LNCaP clone FGC (cell line): Measurements from ENCODE around the gene GPR173.

Source experiments
- DNase-seq: peaks from one replicate; pipeline ENCODE4 v3.0.0-alpha.2; 2011; ENCODE audit warnings: low read depth
- H3K4me3 ChIP-seq: 2 replicates; pipeline ENCODE4 v1.5.1; 2011; ENCODE audit warnings: mild to moderate bottlenecking, low read depth, low read length, control low read depth
- TF ChIP-seq, protein P1 (sequence below): IDR thresholded peaks from 2 replicates; pipeline ENCODE4 v1.5.1; 2012; ENCODE audit warnings: mild to moderate bottlenecking; ENCODE audit not compliant: control insufficient read depth, insufficient read depth; ENCODE audit errors: extremely low read depth

GPR173 gene

GRCh38 chrX:53005327-53005726 is 43.3 kb upstream of the GPR173 start:
- no peak for DNase-seq
- TF ChIP-seq, protein P1, sequence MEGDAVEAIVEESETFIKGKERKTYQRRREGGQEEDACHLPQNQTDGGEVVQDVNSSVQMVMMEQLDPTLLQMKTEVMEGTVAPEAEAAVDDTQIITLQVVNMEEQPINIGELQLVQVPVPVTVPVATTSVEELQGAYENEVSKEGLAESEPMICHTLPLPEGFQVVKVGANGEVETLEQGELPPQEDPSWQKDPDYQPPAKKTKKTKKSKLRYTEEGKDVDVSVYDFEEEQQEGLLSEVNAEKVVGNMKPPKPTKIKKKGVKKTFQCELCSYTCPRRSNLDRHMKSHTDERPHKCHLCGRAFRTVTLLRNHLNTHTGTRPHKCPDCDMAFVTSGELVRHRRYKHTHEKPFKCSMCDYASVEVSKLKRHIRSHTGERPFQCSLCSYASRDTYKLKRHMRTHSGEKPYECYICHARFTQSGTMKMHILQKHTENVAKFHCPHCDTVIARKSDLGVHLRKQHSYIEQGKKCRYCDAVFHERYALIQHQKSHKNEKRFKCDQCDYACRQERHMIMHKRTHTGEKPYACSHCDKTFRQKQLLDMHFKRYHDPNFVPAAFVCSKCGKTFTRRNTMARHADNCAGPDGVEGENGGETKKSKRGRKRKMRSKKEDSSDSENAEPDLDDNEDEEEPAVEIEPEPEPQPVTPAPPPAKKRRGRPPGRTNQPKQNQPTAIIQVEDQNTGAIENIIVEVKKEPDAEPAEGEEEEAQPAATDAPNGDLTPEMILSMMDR = no peak
- no peak overlapping the region for H3K4me3 ChIP-seq

- no peak overlapping the region for H3K4me3 ChIP-seq
- TF ChIP-seq, protein P1 = no peak
- no peak for DNase-seq
These were observed 39.6 kb upstream of the GPR173 start for GRCh38 chrX:53009032-53009431.

GRCh38 chrX:53013291-53013690 is 35.3 kb upstream of the GPR173 start:
- H3K4me3 ChIP-seq = no peak overlapping the region
- TF ChIP-seq, protein P1 = no peak
- DNase-seq = no peak

DNA sequence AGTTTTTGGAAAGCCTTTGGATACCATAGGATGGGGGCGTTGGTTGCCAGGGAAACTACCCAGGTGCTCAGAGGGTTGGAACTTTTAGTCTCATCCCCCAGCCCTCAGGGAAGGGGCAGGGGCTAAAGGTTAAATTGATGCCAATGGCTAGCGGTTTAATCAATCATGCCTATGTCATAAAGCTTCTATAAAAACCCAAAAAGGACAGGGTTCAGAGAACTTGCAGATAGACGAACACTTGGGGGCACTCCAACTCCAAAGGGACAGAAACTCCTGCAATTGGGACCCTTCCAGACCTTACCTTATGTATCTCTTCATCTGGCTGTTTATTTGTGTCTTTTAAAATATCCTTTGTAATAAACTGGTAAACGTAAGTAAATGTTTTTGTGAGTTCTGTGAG is 30.0 kb upstream of the GPR173 start:
- no peak for DNase-seq
- TF ChIP-seq, protein P1 = peak; percentile 32
- no peak overlapping the region for H3K4me3 ChIP-seq

DNA sequence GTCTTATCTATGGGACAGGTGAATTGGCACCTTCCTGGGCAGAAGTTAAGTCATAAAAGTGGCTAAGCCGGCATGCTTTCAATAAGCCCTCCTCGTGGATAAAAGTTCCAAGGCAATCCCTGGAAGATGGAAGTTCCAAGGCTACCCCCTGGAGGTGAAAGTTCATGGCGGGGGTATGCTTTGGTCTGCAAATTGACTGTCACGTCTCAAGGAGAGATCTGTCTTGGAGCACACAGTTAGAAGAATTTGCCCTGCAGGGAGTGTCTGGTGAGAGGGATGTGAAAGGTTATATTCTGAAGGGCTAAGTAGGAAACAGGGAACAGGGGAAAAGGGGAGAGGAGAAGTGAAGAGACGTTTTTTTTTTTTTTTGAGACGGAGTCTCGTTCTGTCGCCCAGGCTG is 26.2 kb upstream of the GPR173 start:
- DNase-seq = no peak
- TF ChIP-seq, protein P1 = no peak
- H3K4me3 ChIP-seq = no peak overlapping the region

GRCh38 chrX:53028678-53029077 is 19.9 kb upstream of the GPR173 start:
- TF ChIP-seq, protein P1 = no peak
- no peak overlapping the region for H3K4me3 ChIP-seq
- no peak for DNase-seq

DNA sequence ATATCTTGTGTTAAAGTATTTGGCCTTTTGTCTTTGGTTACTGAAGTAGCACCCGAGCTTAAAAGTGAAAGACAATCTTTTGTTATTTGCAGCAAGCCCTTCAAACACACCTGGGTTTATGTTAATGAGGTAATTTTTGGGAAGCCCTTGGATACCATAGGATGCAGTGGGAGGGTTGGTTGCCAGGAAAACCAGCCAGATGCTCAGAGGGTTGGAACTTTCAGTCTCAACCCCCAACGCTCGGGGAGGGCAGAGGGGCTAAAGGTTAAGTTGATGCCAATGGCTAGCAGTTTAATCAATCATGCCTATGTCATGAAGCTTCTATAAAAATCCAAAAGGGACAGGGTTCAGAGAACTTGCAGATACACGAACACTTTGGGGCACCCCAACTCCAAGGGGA is 17.2 kb upstream of the GPR173 start:
- TF ChIP-seq, protein P1 = no peak
- no peak overlapping the region for H3K4me3 ChIP-seq
- DNase-seq = no peak
